Suppressor macrophage treated with lipopolysaccharide for 4 hours (primary cell): ENCODE data around the gene SERPINA1.

Experiments
- DNase-seq: peaks from one replicate; pipeline ENCODE4 v3.0.0-alpha.2; 2020

SERPINA1 gene

GRCh38 chr14:94345344-94346064, 42.9 kb downstream of the SERPINA1 start:
- peak; percentile 59 for DNase-seq

GRCh38 chr14:94344389-94344788, 44.0 kb downstream of the SERPINA1 start:
- DNase-seq, result no peak

DNA sequence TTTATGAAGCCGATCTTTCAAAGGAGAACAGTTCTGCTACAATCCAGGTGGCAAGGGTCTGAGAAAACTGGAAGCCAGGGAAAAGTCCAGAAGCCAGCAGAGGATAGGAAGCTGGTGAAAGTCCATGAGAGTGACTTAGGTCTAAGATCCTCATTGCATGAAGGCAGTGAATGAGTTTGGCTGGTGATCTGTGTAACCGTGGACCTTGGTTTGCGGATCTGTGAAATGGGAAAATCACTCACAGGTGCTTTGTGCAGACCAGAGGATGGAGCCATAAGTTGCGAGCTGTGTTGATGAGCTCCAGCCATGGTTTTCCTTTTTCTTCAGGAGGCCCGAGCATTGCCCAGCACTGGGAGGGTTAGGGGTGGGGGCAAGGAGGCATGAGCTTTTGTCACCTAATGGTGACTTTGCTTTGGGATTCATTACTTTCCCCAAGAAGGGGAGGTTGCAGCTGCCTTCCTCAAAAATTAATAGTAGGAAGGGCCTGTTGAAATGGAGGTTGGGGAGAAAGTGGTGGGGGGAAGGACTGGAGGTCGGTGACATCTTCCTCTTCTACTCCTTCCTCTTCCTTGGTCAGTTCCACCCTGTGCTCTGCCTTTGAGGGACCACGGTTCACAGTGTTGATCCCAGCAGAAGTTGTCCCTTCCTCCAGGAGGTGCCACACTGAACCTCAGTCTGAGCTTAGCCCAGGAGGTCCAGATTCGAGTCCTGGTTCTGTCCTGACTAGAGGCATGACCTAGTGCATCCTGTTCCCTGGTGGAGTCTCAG, 45.0 kb downstream of the SERPINA1 start:
- DNase-seq, result no peak

GRCh38 chr14:94342334-94342934, 46.0 kb downstream of the SERPINA1 start:
- DNase-seq, result peak; percentile 90

DNA sequence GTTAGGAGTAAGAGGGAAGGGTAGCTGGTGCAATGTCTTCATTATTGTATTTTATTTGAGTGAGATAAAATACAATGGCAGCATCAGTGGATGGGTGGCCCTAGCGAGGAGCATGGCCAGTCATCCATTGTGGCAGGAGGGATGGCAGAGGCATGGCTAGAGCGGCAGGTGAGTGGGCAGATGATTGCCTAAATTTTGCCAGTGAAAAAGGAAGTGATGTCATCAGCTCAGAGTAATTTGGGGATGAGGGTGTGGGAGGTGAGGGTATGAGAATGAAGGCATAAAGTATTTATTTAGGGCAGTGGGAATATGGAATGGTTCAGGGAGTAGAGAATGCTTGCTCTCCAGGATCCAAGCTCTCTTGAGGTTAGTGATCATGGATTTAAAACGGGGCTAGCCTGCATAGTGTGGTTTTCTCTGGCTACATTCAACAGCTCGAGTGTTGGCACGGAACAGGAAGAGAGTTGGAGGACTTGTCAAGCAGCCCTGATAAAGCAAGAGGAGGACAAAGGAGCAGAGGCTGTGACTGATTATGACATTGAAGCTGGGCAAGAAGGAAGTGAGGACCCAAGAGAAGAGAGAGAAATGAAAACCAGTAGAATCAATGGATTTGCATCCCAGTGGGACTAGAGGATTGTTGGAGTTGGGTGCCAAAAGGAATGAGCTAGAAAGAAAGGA, 46.6 kb downstream of the SERPINA1 start:
- DNase-seq, result peak; percentile 59

GRCh38 chr14:94340533-94340932, 47.9 kb downstream of the SERPINA1 start:
- DNase-seq, result no peak

- DNase-seq, result no peak
Observed at GRCh38 chr14:94338023-94338422, 50.4 kb downstream of the SERPINA1 start.

DNA sequence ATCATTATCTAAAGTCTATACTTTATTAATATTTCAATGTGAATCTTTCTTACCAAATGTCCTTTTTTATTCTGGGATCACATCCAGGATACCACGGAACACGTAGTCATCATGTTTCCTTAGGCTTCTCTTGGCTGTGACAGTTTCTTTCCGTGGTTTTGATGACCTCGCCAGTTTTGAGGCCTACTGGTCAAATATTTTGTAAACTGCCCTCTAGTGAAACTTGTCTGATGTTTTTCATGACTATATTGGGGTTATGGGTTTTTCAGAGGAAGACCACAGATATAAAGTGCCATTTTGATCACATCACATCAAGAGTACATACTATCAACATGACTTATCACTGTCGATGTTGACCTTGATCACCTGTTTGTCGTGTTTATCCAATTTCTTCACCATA, 51.1 kb downstream of the SERPINA1 start:
- peak; percentile 54 for DNase-seq

DNA sequence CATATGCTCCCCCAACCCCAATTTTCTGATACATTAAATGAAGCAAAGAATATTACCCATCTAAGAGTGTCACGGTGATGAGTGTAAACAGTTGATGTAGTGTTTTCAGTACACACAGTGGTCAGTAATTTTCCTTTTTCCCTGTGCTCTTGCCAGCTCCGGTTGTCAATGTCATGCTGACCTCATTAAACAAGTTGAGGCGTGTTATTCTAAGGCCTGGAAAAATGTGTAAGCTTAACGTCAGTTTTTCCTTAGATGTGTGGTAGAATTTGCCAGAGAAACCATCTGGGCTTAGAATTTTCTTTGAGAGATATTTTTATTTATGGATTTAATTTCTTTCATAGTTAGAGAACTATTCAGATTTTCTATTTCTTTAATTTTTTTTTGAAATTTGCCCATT, 53.5 kb downstream of the SERPINA1 start:
- DNase-seq, result no peak

DNA sequence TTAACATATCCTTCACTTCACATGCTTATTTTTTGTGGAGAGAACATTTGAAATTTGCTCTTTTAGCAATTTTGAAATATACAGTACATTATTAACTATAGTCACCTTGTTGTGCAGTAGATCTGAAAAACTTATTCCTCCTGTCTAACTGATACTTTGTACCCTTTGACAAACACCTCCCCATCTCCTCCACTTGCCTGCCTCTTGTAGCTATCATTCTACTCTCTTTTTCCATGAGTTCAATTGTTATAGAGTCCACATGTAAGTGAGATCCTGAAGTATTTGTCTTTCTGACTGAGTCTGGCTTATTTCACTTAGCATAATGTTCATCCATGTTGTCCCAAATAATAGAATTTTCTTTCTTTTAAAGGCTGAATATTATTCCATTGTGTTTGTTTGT, 55.8 kb downstream of the SERPINA1 start:
- no peak for DNase-seq

GRCh38 chr14:94332063-94332583, 56.3 kb downstream of the SERPINA1 start:
- DNase-seq, result no peak

DNA sequence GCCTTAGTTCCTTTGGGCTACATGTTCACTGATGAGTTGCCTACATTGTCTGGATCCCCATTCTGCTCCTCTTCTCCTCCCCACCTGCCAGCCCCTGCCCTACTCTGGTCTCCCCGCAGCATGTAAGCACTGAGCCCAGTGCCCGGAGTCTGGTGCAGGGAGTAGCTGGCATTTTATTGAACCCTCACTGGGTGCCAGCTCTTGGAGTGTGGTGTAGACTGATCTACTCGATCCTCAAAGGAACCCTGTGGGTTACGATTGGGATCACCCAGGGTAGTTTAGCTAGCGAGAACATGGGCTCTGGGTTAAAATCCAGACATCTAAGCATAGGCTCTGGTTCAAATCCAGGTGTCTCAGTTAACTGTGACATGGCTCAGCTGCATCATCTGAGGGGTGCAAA, 56.9 kb downstream of the SERPINA1 start:
- no peak for DNase-seq

DNA sequence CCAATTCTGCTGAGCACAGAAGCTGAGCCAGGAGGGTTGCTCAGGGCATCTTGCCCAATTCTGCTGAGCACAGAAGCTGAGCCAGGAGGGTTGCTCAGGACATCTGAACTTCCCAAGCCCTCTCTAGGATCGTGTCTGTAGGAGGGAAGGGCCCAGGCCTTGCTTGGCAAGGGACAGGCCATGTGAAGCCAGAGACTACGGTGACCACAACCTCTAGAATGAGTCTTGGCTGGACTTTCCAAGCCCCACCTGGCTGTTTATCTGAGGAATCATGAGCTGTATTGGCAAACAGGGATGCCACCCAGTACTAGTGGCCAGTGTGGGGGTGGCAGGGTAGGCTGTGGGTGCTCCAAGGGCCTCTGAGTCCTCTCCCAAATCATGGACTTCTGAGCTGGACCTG, 57.5 kb downstream of the SERPINA1 start:
- no peak for DNase-seq

DNA sequence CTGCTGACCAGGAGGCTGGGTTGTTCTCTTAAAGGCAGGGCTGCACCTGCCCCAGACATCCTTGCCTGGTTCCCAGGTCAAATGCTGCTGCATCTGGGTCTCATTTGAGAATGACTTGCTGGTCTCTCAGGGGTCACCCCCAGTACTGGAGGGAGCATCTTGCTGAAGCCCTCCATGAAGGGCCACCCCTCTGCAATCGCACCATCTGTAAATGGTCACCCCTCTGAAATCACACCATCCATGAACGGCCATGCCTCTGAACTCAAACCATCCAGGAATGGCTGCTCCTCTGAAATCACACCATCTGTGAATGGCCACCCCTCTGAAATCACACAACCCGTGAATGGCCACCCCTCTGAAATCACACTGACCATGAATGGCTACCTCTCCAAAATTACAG, 58.0 kb downstream of the SERPINA1 start:
- DNase-seq, result no peak

DNA sequence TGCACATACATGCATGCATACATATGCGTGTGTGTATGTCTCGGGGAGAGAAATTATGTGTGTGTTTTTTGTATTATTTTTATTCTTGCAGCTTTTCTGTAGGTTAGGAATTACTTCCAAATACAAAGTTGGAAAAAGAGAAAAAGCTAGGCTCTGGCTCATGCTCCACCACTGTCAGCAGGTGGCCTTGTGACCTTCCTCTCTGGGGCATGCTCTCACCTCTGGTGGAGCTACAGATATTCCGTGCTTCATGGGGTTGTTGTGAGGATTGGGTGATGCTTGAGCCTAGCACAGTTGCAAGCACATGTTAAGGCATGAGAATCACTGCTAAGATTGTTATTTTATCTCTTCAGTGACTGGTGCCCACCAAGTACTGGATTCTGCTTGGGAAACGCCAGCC, 58.5 kb downstream of the SERPINA1 start:
- no peak for DNase-seq

DNA sequence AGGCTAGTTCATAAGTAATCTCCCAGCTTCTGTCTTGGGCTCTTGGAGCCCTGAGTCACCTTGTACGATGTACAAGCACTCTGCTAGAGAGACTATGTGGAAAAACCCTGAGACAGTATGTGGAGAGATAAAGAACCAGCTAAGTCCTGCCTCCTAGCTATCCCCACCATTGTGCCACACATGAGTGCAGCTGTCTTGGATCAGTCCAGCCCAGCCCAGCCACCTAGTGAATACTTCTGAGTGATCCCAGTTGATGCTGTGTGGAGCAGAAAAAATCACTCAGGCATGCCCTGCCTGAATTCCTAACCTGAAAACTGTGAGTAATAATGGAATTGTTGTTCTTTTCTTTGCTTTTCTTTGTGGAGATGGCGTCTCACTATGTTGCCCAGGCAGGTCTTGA, 60.2 kb downstream of the SERPINA1 start:
- DNase-seq, result no peak
